ENCODE results near the gene SLX1A. TPM values are rescaled to one million over a fixed set of nuclear protein-coding genes. Genes with fewer than 3 reads are reported as not detected.

Gene SLX1A
- total and polyA plus RNA-seq, 10 of the 15 experiments (the other 5 are each of a cell fraction or from before 2014, with no cell fraction given), result 2.5 to 123 (median 28.9) TPM

- peak; percentile 2 for TF ChIP-seq USF1 (IDR thresholded peaks at IDR 0.05; ENCODE audit: borderline replicate concordance, extremely low read length, insufficient read depth, low read depth, low read length)
- TF ChIP-seq BACH1 (IDR thresholded peaks at IDR 0.05; ENCODE audit: borderline replicate concordance), result peak; percentile 74
- TF ChIP-seq MTA2 (IDR thresholded peaks at IDR 0.05; ENCODE audit: low read depth), result peak; percentile 55; the same call in 1 of the 2 replicates
- no peak for TF ChIP-seq HDAC2 (IDR thresholded peaks at IDR 0.05)
- TF ChIP-seq, protein P1, sequence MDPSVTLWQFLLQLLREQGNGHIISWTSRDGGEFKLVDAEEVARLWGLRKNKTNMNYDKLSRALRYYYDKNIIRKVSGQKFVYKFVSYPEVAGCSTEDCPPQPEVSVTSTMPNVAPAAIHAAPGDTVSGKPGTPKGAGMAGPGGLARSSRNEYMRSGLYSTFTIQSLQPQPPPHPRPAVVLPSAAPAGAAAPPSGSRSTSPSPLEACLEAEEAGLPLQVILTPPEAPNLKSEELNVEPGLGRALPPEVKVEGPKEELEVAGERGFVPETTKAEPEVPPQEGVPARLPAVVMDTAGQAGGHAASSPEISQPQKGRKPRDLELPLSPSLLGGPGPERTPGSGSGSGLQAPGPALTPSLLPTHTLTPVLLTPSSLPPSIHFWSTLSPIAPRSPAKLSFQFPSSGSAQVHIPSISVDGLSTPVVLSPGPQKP (IDR thresholded peaks at IDR 0.05; ENCODE audit: low read depth, low read length), result no peak
- no peak for TF ChIP-seq STAT3 (IDR thresholded peaks at IDR 0.05; ENCODE audit: low read depth, low read length)
- no peak for TF ChIP-seq PKNOX1 (IDR thresholded peaks at IDR 0.05)
- TF ChIP-seq EED (IDR thresholded peaks at IDR 0.05; ENCODE audit: low read depth), result peak; percentile 25; the same call in 1 of the 2 replicates
- TF ChIP-seq MYB (IDR thresholded peaks at IDR 0.05; ENCODE audit: borderline replicate concordance, low read depth, low read length), result no peak
- no peak; the same call in 1 of the 2 replicates for TF ChIP-seq HDGF (IDR thresholded peaks at IDR 0.05)
- TF ChIP-seq SKIL (IDR thresholded peaks at IDR 0.05; ENCODE audit: low read depth, poor library complexity, severe bottlenecking), result no peak
- peak; percentile 53; the same call in 2 of the 3 replicates for TF ChIP-seq POU2F2 (IDR thresholded peaks at IDR 0.05; ENCODE audit: borderline replicate concordance, low read depth, low read length)
- TF ChIP-seq POLR2A (IDR thresholded peaks at IDR 0.05; ENCODE audit: low read depth, low read length), result peak; percentile 69
- TF ChIP-seq DPF2 (IDR thresholded peaks at IDR 0.05), result no peak; the same call in 1 of the 2 replicates
- no peak for TF ChIP-seq ZNF24 (IDR thresholded peaks at IDR 0.05)
- no peak for TF ChIP-seq CUX1 (IDR thresholded peaks at IDR 0.05; ENCODE audit: insufficient replicate concordance, low read depth, low read length)
- peak in 1 of 2 experiments; percentile 27; a peak in 1 of 4 replicates for TF ChIP-seq SRF (IDR thresholded peaks at IDR 0.05; ENCODE audit: low read depth in 2 of 2, low read length in 2 of 2)
These were observed 6.7 kb upstream of the SLX1A start (continued) for GRCh38 chr16:30186782-30187555.

Measured in GM12878 (cell line).